VCaP (cell line): Measurements from ENCODE around the gene OR4S1.
"Not testable (repeated sequence)": the region's sequence is repeated elsewhere in the genome, so short reads cannot be mapped to it uniquely, and the experiment has no call there.

Experiments
- H3K27ac ChIP-seq: fragments of 450-650 bp; 2 replicates; pipeline ENCODE4 v1.5.1; 2017
- TF ChIP-seq, protein P1 (sequence below): fragments of 450-650 bp; conservative IDR thresholded peaks from 2 replicates; pipeline ENCODE4 v1.5.1; 2017; ENCODE audit warnings: mild to moderate bottlenecking, moderate library complexity

Gene OR4S1

DNA sequence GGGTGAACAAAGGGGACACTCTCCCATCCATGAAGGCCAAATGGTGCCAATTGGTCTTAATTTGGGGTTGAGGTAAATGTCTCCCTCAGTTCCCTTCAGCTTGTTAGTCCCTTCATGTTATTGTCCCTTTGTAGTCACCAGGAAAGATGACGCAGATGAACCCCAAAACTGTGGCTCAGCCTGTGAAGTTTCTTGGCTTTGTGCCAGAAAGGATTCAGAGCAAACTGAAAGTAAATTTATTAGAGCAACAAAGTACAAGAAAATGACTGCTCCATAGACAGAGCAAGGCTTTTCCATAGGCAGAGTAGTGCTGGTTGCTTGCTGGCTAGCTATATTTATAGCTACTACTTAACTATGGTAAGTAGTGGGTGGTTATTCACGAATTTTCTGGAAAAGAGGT, 35.4 kb downstream of the OR4S1 start:
- H3K27ac ChIP-seq = no peak overlapping the region
- TF ChIP-seq, protein P1, sequence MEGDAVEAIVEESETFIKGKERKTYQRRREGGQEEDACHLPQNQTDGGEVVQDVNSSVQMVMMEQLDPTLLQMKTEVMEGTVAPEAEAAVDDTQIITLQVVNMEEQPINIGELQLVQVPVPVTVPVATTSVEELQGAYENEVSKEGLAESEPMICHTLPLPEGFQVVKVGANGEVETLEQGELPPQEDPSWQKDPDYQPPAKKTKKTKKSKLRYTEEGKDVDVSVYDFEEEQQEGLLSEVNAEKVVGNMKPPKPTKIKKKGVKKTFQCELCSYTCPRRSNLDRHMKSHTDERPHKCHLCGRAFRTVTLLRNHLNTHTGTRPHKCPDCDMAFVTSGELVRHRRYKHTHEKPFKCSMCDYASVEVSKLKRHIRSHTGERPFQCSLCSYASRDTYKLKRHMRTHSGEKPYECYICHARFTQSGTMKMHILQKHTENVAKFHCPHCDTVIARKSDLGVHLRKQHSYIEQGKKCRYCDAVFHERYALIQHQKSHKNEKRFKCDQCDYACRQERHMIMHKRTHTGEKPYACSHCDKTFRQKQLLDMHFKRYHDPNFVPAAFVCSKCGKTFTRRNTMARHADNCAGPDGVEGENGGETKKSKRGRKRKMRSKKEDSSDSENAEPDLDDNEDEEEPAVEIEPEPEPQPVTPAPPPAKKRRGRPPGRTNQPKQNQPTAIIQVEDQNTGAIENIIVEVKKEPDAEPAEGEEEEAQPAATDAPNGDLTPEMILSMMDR = no peak

DNA sequence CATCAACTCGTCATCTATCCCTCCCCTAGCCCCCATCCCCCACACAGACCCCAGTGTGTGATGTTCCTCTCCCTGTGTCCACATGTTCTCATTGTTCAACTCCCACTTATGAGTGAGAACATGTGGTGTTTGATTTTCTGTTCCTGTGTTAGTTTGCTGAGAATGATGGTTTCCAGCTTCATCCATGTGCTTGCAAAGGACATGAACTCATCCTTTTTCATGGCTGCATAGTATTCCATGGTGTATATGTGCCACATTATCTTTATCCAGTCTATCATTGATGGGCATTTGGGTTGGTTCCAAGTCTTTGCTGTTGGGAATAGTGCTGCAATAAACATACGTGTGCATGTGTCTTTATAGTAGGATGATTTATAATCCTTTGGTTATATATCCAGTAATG, 36.5 kb downstream of the OR4S1 start:
- H3K27ac ChIP-seq = not testable (repeated sequence)

DNA sequence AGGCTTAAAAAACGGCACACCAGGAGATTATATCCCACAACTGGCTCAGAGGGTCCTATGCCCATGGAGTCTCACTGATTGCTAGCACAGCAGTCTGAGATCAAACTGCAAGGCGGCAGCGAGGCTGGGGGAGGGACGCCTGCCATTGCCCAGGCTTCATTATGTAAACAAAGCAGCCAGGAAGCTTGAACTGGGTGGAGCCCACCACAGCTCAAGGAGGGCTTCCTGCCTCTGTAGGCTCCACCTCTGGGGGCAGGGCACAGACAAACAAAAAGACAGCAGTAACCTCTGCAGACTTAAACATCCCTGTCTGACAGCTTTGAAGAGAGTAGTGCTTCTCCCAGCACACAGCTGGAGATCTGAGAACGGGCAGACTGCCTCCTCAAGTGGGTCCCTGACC, 40.3 kb downstream of the OR4S1 start:
- H3K27ac ChIP-seq = not testable (repeated sequence)

DNA sequence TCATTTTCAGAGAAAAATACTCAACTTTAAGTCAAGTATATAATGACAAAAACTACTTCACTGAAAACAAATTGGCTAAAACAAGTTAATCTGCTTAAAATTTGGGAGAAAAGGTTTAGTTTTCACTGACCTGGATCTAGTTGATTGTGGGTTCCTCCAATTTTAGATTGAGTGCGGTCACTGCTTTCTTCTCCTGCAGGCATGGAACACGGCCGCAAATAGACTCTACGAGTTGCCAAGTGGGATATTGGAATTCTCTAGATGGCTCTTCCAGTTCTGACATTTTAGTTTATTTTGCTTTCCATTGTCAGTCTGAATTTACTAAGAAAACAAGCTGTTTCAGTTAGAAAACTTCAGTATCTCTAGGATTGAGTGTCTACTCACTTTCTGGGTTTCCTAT, 48.0 kb downstream of the OR4S1 start:
- no peak overlapping the region for H3K27ac ChIP-seq
- TF ChIP-seq, protein P1 = no peak

DNA sequence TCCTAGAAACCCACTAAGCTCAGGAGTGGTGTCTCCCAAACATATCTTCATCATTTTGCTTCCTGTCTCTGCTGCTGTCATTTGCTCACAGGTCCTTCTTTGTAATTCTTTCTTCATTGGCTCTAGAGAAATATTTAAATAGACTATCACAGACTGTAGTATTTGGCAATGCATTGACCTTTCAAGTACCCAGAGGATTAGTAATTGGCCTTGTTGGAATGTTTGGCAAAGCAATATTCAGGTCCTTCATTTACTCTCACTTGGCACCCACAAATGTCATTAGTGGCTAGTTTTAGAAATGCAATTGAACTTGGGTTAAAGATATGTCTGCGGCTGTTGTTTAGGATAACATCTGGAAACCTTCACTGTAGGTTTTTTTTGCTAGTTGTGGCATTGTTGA, 48.7 kb downstream of the OR4S1 start:
- no peak overlapping the region for H3K27ac ChIP-seq
- TF ChIP-seq, protein P1 = no peak
